Kasumi-1 (cell line): ENCODE measurements around the gene ZNF319.

Experiments used
- DNase-seq, 2 experiments: peaks; one replicate each; lab custom pipeline; 2025; lab: John Stamatoyannopoulos, UW

Gene ZNF319

GRCh38 chr16:57977418-57978069, 22.9 kb downstream of the ZNF319 start:
- DNase-seq = no peak

GRCh38 chr16:57976331-57976796, 24.1 kb downstream of the ZNF319 start:
- DNase-seq = no peak

GRCh38 chr16:57972306-57972705, 28.2 kb downstream of the ZNF319 start:
- DNase-seq = no peak

- no peak for DNase-seq
Measured at GRCh38 chr16:57971848-57972247, 28.6 kb downstream of the ZNF319 start.

- DNase-seq = no peak
Measured at GRCh38 chr16:57970970-57971369, 29.5 kb downstream of the ZNF319 start, which contains the start of gene CNGB1. TSS of gene CNGB1 (minus strand) at chr16:57971128. CDS start at chr16:57967286, 3,842 bp downstream.

GRCh38 chr16:57970319-57970718, 30.2 kb downstream of the ZNF319 start:
- DNase-seq = no peak

- no peak for DNase-seq
Measured at GRCh38 chr16:57969451-57970123, 30.9 kb downstream of the ZNF319 start.

- no peak for DNase-seq
Measured at GRCh38 chr16:57967916-57968315, 32.6 kb downstream of the ZNF319 start.

- no peak for DNase-seq
Measured at GRCh38 chr16:57966986-57967385, 33.5 kb downstream of the ZNF319 start.

- DNase-seq = no peak
Measured at GRCh38 chr16:57966204-57966771, 34.2 kb downstream of the ZNF319 start.

GRCh38 chr16:57964157-57964700, 36.2 kb downstream of the ZNF319 start:
- DNase-seq = no peak

GRCh38 chr16:57962756-57963155, 37.7 kb downstream of the ZNF319 start:
- DNase-seq = no peak

- DNase-seq = no peak
Measured at GRCh38 chr16:57962046-57962445, 38.4 kb downstream of the ZNF319 start.

GRCh38 chr16:57961538-57961937, 38.9 kb downstream of the ZNF319 start:
- no peak for DNase-seq

- no peak for DNase-seq
Measured at GRCh38 chr16:57960826-57961472, 39.5 kb downstream of the ZNF319 start.

- no peak for DNase-seq
Measured at GRCh38 chr16:57960310-57960709, 40.2 kb downstream of the ZNF319 start.

- no peak for DNase-seq
Measured at GRCh38 chr16:57959804-57960203, 40.7 kb downstream of the ZNF319 start.

GRCh38 chr16:57959121-57959520, 41.4 kb downstream of the ZNF319 start:
- DNase-seq = no peak

- DNase-seq = no peak
Measured at GRCh38 chr16:57958544-57958943, 41.9 kb downstream of the ZNF319 start.

- no peak for DNase-seq
Measured at GRCh38 chr16:57957673-57958392, 42.6 kb downstream of the ZNF319 start.

GRCh38 chr16:57956924-57957672, 43.4 kb downstream of the ZNF319 start:
- no peak for DNase-seq
